NCI-H2081 (cell line): Measurements from ENCODE around the gene TBCD.

Source experiments
- DNase-seq, 2 experiments: peaks; one replicate each; lab custom pipeline; 2025; lab: John Stamatoyannopoulos, UW

Gene TBCD

DNA sequence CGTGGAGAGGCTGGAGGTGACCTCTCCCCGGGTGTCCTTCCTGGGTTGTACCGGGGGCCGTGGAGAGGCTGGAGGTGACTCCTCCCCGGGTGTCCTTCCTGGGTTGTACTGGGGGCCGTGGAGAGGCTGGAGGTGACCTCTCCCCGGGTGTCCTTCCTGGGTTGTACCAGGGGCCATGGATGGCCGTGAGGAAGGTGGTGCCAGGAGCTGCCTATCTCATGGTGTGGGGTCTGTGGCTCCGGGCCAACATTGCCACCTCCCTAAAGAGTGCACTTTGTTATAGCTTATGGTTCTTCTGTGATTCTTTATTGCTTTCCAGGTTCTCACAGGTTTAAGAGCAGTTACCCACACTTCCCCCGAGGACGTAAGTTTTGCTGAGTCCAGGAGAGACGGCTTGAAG is 174.2 kb downstream of the TBCD start:
- DNase-seq: no peak

DNA sequence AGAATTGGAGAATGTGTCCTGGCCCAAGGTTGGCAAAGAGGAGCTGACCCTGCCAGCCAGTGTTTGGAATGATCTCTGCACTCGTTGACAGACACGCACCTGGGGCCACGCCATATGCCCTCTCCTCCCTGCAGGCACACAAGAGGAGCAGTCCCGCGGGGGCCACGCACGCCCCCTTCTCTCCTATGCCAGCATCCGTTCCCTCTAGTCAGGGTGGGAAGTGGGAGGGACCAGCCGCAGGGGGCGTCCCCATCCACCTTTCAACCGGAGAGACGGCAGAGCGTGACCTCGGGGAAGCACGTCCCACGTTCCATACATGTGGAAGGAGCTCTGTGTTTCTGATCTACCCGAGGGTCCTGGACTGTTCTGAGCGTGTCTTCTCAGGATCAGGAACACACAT is 174.9 kb downstream of the TBCD start:
- DNase-seq: no peak

DNA sequence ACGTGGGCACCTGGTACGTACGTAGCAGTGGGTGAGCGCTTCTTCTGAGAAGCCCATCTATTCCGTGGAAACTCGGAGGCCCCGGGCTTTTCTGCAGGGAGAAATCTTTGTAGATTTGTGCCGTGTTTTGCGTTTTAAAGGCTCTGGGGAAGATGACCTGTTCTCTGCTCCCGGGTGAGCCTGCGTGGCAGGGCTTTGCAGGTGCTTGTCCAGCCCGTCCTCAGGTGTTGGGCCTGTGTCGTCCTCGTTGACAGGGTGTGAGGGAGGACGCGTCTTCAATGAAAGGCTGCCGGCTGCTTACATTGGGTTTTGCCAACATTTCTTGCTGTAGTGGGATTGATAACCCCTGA is 175.4 kb downstream of the TBCD start:
- DNase-seq: no peak

DNA sequence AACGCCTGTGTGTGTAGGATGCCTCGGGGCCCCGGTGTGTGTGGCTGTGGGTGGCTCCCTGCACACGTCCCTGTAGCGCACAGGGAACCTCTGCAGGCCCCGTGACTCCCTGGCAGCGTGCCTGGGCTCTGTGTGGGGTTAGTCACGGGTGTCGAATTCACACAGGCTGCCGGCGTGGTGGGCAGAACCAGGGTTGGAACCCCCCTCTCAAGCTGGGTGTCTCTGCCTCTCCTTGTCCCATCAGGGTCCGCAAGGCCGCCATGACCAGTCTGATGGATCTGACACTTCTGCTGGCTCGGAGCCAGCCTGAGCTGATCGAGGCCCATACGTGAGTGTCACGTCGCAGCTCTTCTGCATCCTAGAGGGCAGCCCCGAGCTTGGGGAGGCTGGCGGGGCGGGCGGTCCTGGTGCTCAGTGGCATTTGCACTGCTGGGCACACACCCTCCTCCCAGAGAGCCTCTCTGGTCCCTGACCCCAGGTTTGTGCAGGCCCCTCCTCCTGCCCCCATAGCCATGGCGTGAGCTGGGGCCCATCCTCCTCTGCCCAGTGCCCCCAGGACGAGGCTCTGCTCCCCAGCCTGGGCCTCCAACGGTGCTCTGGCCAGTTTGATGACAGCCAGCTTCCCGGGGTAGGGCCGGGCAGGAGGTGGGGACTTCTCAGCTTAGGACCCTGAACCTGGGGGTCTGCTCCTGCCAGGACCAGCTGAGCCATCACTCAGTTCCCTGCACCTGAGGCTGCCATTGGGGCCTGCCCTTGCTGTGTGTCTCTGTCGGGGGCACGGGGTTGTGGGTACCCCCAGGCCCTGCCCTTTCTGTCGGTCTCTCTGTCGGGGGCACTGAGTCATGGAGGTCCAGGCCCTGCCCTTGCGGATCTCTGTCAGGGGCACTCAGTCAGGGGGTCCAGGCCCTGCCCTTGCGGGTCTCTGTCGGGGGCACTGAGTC is 176.1 kb downstream of the TBCD start:
- no peak for DNase-seq

DNA sequence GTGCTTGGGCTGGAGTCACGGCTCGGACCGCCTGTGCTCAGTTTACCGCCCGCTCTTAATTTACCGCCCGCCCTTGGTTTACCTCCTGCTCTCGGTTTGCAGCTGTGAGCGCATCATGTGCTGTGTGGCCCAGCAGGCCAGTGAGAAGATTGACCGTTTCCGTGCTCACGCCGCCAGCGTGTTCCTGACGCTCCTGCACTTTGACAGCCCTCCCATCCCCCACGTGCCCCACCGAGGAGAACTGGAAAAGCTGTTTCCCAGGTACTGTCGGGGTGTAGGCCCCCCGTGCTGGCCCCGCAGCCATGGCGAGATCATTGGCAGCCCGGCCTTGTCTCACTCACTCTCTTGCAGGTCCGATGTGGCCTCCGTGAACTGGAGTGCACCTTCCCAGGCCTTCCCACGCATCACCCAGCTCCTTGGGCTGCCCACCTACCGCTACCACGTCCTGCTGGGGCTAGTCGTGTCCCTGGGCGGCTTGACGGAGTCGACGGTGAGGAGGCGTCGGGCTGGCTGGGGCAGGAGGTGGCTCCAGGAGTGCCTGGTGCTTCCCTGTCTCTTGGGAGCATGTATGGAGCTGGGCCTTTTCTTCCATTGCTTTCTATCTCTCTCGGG is 177.3 kb downstream of the TBCD start:
- no peak for DNase-seq

DNA sequence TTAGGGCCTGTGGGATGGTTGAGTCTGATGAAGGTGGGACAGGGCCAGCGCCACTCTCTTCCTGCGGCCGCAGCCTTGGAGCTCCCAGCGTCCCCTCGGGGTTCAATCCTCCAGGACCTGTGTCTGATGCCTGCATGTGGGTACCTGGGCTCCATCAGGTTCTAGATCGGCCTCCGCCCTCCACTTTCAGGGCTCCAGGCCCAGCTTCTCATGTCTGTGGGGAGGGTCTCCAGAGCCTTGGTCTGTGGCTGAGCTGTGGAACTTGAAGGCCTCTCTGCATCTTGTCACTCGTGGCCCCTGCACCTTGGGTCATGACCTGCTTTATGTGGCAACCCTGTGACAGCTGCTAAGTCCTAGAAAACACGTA is 177.8 kb downstream of the TBCD start:
- no peak for DNase-seq

DNA sequence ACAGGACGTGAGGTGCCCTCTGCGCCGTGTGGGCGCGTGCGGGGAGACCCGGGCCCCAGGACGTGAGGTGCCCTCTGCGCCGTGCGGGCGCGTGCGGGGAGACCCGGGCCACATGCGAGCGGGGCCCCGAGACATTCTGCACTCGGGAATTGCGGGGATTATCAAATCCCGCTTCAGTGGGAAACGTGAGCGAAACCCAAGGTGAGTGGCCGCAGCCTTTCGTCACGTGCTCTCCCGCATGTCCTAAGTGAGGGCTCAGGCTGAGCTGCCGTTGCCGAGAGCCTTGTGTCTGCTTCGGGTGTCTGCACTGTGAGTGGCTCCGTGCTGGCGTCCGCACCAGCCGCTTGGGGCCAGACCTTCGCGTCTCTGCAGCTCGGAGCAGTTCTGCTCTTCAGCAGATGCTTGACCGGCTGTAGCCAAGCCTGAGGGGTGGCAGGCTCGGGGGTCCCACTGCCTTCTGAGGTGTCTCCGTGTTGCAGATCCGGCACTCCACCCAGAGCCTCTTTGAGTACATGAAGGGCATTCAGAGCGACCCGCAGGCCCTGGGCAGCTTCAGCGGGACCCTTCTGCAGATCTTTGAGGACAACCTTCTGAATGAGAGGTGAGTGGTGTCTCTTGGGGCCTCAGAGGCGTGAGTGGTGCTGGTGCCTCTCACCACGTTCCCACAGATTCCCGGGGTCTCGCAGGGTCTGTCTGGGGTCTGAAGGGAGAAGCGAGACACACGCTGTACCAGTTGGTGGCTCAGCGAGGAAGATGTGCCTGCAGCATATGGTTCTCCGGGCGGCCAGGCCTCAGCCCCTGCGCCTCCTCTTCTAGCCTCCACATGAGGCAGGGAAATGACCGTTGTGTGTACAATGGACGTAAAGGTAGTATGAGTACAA is 178.4 kb downstream of the TBCD start:
- no peak for DNase-seq

DNA sequence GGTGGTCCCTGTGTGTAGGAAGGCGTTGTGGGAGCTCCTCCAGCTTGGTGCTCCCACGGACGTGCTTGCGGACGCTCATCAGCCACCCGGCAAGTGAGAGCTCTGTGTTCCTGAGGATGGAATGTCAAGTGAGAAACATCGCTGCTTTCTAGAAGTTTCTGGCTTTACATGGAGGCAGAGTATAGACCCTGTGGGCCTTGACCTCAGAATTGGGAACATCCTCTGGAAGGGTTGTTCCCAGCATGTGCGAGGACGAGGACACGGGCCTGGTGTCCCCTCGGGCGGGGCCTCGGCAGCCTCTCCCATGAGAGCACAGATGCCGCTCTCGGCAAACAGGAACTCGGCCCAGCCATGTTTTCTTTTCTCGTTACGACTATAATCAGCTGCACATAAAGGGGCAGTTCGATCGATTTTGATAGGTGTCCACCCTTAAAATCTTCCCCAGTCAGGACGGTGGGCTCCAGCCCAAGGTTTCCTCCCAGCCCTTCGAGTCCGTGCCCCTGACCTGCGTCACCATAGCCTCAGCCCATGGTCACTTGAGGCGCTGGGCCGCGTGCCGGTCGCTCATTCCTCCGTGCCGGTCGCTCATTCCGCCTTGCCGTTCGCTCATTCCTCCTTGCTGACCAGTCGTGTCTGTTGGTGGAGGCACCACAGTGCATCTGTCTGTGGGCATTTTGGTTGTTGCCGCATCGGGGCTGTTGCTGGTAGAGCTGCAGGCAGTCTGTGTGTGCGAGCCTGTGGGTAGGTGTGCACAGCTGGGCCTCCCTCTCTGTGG is 179.2 kb downstream of the TBCD start:
- no peak for DNase-seq

DNA sequence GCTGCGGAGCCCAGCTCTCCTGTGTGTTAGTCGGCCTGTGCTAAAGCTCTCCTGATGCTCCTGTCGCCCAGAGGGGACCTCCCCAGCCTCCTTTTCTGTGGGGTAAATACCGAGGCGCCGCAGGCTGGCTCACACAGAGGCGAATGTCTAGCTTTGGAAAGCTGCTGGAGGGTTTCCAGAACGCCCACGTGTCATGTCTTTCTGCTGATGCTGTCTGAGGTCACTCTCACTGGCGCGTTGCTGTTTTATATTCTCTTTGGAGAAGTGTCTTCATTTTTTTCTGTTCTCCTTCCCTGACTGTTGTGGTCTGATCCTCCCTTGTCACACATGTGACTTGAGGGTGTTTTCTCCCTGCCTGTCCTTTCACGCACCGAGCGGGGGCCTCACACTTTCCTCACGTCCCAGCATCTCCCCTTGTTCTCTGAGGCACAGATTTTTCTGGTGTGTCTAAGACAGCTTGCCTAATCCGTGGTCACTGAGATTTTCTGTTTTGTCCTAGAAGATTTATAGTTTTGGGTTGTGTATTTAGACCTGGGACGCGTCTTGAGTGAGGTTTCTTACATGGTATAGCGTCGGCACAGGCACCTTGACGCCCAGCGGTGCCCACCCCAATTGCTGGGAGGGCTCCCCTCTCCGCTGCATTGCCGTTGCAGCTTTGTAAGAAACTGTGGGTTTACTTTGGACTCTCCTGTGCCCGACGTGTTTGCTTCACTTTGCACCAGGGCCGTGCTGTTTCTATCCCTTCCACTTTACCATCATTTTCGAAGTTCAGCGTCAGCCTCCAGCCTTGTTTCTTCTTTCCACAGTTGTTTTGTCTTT is 180.0 kb downstream of the TBCD start:
- no peak for DNase-seq

DNA sequence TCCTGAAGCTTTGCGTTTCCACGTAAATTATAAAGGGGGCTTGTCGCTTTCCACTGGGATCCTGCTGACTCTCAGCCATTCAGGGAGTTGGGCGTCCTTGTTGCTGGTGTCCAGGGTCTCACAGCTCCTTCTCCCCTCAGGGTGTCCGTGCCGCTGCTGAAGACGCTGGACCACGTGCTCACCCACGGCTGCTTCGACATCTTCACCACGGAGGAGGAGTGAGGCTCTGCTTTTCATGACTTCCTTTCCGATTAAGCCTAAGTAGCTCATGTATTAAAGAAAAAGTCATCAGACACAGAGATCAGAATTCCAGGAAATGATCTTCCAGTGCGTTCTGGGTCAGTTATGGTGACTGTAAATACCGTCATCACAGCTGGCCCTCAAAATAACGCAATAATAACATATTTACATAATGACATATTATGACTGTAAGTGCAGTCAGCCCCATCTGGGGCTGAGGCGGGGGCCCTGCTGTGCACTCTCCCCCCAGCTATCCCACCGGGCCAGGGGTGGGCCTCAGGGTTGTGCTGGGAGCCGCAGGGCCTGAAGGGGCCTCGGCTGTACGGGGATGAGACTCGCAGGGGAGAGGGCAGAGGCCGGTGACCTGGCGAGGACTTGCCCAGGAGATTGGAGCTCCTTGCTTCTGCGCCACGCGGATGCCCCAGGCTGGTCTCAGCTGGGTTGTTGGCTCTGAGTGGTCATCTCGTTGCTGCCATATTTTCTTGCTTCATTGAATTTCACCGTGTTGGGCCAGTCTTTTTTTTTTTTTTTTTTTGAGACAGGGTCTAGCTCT is 180.8 kb downstream of the TBCD start:
- no peak for DNase-seq

DNA sequence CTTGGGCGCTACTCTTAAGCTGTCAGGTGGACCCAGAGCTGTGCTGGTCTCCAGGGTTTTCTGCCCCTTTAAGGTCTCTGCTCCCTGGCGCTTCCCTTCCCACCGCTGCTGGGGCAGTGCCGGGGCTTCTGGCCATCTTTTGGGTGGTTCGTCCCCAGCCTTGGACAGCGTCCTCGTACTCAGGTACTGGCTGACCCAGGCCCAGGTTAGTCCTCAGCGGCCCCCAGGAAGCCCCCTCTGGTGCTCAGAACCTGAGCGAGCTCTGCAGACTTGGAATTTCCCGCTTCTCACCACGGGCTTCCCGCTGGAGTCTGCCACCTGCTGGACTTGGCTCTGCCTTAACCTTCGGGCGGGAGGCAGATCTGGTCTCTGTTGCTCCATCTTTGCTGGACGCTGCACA is 182.0 kb downstream of the TBCD start:
- no peak for DNase-seq

DNA sequence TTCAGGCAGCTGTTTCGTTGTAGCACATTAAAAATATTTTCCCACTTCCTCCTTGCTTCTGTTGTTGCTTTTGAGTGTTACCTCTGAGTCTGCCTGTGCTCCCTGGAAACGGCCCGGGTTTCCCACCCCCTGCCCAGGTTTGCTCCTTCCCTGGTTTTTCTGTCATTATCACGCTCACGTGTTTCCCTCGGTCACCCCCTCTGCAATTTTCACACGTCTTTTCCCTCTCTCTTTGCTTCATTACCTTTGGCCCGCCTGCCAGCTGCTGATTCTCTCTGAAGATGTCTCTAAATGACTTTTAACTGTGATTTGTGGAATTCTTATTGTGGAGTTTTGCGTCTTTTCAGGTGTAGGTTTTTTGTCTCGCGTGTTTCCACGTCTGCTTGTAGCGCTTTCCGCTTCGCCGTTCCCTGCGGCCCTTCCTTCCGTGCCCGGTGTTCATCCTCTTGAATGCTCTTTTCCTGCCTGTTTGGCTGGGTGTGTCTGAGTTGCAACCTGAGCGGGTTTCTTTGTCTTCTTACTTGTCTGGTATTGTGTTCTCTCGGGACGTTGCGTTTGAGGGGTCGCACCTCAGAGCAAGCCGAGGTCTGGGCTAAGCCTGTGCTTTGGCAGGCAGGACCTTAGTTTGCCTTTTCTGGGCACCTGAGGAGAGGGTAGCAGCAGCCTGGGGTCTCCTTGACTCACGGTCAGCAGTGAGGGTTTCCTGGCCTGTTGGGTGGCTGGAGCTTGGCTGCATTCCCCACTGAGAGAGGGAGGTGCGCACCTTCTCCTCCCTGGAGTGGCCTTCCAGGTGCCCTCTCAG is 184.3 kb downstream of the TBCD start:
- DNase-seq: no peak

DNA sequence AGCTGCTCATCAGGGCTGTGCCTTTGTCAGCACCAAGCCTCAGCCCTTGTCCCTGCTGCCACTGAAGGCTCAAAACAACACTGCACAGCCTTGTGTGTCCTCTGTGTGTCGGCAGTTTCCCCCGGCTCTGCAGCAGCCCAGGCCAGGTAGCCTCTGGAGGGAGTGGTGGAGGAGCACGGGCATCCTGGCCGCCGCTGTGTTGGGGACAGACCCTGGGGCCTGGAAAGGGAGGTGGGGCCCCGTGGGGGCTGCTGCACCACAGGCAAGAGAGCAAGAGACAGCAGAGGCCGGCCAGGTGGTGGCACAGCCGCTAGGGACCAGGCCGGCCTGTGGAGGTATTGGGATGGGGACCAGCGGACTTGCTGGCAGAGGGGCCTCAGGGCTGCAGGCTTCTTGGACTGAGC is 184.9 kb downstream of the TBCD start:
- no peak for DNase-seq

DNA sequence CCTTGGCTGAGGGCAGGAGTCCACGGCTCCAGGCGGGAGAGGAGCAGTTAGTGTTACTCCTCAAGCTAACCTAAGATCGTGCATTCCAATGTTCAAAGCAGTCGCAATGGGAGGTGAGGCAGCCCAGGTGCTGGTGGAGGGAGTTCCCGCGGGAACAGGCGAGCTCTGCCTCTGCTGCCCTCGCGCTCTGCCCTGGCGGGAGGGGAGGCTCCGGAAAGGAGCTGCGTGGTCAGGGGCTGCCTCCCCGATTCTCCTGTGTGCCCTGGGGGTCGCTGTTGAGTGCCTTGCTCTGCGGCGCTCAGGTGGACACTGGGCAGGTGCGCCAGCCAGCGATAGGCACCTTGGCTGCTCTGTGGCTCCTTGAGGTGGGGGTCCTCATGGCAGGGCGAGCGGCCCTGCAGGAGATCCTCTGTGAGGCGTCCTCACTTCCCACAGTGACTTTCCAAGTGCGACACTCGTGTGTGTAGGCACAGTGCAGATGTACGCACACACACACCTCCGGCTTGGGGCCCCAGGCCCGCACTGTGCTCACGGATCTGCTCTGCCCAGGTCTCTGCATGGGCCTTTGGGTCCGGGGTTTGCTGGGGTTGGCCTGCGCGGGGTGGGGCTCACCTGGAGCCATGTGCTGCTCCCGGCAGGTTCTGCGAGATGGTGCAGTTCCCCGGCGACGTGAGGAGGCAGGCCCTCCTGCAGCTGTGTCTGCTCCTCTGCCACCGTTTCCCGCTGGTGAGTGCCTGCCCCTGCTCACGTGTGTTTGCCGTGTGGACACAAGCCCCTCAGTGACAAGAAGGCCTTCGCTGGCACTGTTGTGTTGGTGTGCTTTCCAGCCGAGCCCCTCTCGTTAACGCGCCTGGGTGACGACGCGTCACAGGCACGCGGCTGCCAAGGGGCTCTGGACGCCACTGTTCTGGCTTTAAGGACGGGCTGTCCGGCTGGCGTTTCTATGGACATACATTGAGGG is 185.8 kb downstream of the TBCD start:
- DNase-seq: no peak

DNA sequence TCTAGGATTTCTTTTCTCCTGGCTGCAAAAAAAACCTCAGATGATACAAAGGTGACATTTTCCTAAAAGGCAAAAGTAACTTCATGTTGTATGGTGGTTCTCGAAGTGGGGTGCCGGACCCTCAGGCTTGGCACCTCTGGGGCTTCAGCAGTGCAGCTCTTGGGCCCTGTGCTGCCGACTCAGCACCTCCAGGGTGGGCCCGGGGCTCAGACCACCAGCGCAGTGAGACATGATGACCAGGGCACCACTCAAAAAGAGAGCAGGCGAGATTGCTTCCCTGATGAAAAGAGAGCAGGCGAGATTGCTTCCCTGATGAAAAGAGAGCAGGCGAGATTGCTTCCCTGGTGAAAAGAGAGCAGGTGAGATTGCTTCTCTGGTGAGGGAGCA is 186.6 kb downstream of the TBCD start:
- DNase-seq: no peak

DNA sequence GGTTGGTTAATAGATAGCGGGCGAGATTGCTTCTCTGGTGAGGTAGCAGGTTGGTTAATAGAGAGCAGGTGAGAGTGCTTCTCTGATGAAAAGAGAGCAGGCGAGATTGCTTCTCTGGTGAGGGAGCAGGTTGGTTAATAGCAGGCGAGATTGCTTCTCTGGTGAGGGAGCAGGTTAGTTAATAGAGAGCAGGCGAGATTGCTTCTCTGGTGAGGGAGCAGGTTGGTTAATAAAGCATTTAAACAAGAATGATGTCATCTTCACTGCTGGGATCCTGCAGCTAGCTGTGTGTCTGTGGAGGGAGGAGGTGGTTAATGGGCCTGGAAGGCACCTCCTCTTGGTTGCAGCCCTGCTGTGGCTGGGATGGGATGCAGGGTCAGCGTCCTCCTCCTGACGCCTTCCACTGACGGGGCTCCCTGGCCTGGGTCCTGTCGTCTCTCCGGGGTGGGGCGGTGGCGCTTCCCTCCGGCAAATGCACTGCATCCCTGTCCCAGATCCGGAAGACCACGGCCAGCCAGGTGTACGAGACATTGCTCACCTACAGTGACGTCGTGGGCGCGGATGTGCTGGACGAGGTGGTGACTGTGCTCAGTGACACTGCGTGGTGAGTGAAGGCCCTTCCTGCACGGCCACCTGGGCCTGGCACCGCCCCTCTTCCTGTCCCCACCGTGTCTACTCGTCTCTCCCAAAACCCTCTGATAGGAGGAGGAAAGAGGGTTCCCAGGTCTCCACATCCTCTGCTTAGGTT is 187.2 kb downstream of the TBCD start:
- DNase-seq: peak; percentile 12 to 42

DNA sequence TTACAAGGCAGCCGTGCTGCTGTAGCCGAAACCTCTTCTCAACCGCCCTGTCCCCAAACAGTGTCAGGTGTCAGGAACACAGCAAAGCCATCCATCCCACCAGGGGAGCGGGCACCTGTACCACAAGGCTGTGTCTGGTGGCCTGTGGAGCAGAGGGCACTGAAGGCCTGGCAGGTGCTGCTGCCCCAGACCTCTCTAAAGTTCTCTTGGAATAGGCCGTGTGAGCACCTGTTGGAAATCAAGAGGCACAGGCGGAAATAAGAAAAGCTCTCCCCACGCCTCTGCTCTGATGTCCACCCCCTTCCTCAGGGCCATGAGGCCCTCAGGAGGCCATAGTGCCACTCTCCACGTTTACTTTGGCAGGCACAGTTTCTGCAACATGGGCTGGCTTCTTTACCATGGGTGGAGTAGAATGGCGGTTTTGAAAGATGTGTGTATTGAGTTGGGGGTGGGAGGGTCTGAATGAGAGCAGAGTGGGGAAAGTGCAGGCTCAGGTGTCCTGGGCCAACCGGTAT is 187.8 kb downstream of the TBCD start:
- DNase-seq: no peak
